Right lobe of liver (tissue), 6 donors: ENCODE results near the gene PKP4. TPM values are rescaled to one million over a fixed set of nuclear protein-coding genes. Genes with fewer than 3 reads are reported as not detected.

ENCODE experiments used
- ATAC-seq, 4 donors: fragments of 200-7000 bp; cut with Tn5 transposase; one replicate each; pipeline ENCODE4 v1.9.1; 2020; ENCODE audit warnings: mild to moderate bottlenecking in 4 of 4, moderate library complexity in 4 of 4
- DNase-seq, 3 donors: peaks; one replicate each; pipeline ENCODE4 v3.0.0-alpha.2; 2020
- H3K27ac ChIP-seq, 3 donors: fragments of 200-600 bp; one replicate each; pipeline ENCODE4 v1.8.0; 2022
- H3K27me3 ChIP-seq, 2 donors: fragments of 200-600 bp; one replicate each; pipeline ENCODE4 v1.8.0; 2022
- H3K36me3 ChIP-seq, 4 donors: fragments of 200-600 bp; sonication (generic) in 1 of 4; one replicate each; pipeline versions ENCODE4 v1.5.1 to v1.8.0; 2017 to 2022; ENCODE audit warnings: control low read depth in 1 of 4
- H3K4me1 ChIP-seq, 4 donors: fragments of 200-600 bp; sonication (generic) in 1 of 4; one replicate each; pipeline versions ENCODE4 v1.5.1 to v1.8.0; 2017 to 2022; ENCODE audit warnings: control low read depth in 1 of 4
- H3K4me3 ChIP-seq, 3 donors: fragments of 200-600 bp; one replicate each; pipeline ENCODE4 v1.8.0; 2022
- H3K9me3 ChIP-seq, 4 donors: fragments of 200-600 bp; sonication (generic) in 1 of 4; one replicate each; pipeline versions ENCODE4 v1.5.1 to v1.8.0; 2017 to 2022; ENCODE audit warnings: control low read depth in 1 of 4
- POLR2A ChIP-seq: fragments of 450-650 bp; IDR thresholded peaks from one replicate; pipeline ENCODE4 v1.6.1; 2017; ENCODE audit warnings: antibody characterized with exemption, mild to moderate bottlenecking
- WGBS: methylation state at CpG from one replicate; pipeline ENCODE4 v1.1.6; 2018; ENCODE audit warnings: low coverage, low lambda C conversion rate; ENCODE audit not compliant: insufficient coverage; ENCODE audit errors: missing lambda C conversion rate; 5-methylcytosine and 5-hydroxymethylcytosine counted together
- intact Hi-C, 2 donors: fragments of 100-400 bp; cut with DNase I; formaldehyde crosslinking; loops; one replicate each; pipeline versions ENCODE4 v1.11.2 to v1.14.1; 2022
- total RNA-seq, 6 experiments: library from RNA; depleted of rRNA in 2 of 6; stranded (reverse); fragments of >200 nt in 2 of 6; fragmentation: NEBNext Ultra II Directional in 3 of 6; extraction: Animal tissue kit (Norgen Biotek cat#: 25700) in 3 of 6; gene quantifications; one replicate each; pipeline versions ENCODE4 v1.1.0 to v1.2.4, GENCODE V29; 2016 to 2023
- TF ChIP-seq, protein P1 (sequence below), 4 donors: fragments of 200-600 bp in 3 of 4; fragments of 450-650 bp in 1 of 4; IDR thresholded peaks; one replicate each; pipeline versions ENCODE4 v1.5.1 to v1.8.0; 2016 to 2022; ENCODE audit warnings: antibody characterized with exemption in 4 of 4, mild to moderate bottlenecking in 2 of 4
- donor health status: DM: no; HTN: yes; CAD: no.
- donor health status: DM: no; HTN: no; CAD: no.
- donor health status: DM: no; HTN: no; CAD: no.
- donor health status: DM: no; HTN: yes; CAD: no.
- donor health status: DM: no; HTN: yes; CAD: no.

Gene PKP4
- total RNA-seq, 6 experiments from 2014 or later, result 27.2 to 41.6 (median 33.2) TPM

DNA sequence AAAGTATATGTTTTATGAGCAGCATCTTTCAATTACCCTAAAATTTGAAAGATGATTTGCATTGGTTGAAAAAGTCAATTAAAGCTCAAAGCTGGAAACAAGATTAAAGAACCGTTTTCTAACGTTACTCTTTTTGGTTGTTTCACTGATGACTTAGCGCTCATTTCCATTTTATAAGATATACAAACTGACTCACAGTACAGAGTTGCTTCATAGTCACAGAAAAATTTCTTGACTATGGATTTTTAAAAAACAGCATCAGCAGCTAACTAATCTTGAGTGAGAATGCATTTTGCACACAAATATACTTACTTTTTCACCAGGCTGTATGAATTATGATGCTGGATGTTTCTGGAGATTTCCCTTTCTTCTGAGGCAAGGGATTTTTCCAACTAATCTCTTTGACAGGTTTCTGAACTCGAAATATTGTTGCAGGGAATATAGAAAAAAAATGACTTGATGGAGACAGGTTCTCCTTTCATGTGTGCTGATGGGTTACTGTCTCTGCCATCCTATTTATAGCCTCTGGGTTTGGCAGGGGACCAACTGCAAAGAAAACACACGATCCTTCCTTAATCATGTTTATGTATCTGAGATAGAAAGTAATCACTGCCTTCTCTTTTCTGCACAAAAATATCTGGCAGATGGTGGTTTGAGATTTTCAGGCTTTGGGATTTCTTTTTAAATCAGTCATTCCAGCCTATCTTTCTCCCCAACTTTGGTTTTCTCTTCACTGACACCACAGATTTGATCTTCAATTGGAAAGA, 209.0 kb downstream of the PKP4 start:
- ATAC-seq (no peak), DNase-seq (no peak)
- TF ChIP-seq POLR2A, result no peak
- TF ChIP-seq, protein P1, sequence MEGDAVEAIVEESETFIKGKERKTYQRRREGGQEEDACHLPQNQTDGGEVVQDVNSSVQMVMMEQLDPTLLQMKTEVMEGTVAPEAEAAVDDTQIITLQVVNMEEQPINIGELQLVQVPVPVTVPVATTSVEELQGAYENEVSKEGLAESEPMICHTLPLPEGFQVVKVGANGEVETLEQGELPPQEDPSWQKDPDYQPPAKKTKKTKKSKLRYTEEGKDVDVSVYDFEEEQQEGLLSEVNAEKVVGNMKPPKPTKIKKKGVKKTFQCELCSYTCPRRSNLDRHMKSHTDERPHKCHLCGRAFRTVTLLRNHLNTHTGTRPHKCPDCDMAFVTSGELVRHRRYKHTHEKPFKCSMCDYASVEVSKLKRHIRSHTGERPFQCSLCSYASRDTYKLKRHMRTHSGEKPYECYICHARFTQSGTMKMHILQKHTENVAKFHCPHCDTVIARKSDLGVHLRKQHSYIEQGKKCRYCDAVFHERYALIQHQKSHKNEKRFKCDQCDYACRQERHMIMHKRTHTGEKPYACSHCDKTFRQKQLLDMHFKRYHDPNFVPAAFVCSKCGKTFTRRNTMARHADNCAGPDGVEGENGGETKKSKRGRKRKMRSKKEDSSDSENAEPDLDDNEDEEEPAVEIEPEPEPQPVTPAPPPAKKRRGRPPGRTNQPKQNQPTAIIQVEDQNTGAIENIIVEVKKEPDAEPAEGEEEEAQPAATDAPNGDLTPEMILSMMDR (IDR thresholded peaks at IDR 0.05), result no peak
- Histone ChIP-seq H3K4me1 (peaks cover 0 to 8% (median 0%) of the 10 kb centered on the region in 4 donors), H3K36me3 (peaks cover 0 to 30% (median 9%) of the 10 kb centered on the region in 4 donors), H3K4me3 (no peak overlapping the region), H3K27me3 (no peaks in the 10 kb centered on the region), H3K27ac (no peak overlapping the region), H3K9me3 (no peaks in the 10 kb centered on the region)
- intact Hi-C loops, result no loop called here
- 71% methylated on average over 5 of the region's 5 CpGs for WGBS

DNA sequence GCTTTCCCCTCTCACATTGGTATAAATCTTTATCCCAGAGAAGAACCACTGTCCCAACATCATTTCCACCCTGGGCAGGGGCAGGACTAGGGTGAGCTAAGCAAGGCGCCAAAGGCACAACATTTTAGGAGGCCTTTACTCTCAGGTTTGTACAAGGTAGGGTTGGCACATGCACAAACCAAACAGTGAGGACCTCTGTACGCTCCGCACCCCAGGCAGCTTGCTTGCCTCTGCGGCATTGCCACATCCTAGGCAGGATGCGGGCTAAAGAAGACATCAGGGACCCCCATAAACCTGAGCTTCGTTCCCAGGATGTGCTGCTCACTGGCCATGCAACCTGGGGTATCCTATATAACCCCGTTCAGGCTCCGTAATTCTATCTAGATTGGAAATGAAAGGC, 210.2 kb downstream of the PKP4 start:
- intact Hi-C loops, result no loop called here
- DNase-seq (no peak), ATAC-seq (peak; percentile 19 to 42 (median 28))
- WGBS, result 93% methylated on average over 3 of the region's 8 CpGs
- peaks cover 0 to 8% (median 0%) of the 10 kb centered on the region in 4 donors for H3K4me1 ChIP-seq
- no peaks in the 10 kb centered on the region for H3K27me3 ChIP-seq
- H3K9me3 ChIP-seq, result no peaks in the 10 kb centered on the region
- H3K4me3 ChIP-seq, result no peak overlapping the region
- no peak overlapping the region for H3K27ac ChIP-seq
- H3K36me3 ChIP-seq, result peaks cover 0 to 30% (median 9%) of the 10 kb centered on the region in 4 donors
- no peak for TF ChIP-seq POLR2A
- TF ChIP-seq, protein P1 (IDR thresholded peaks at IDR 0.05), result no peak

DNA sequence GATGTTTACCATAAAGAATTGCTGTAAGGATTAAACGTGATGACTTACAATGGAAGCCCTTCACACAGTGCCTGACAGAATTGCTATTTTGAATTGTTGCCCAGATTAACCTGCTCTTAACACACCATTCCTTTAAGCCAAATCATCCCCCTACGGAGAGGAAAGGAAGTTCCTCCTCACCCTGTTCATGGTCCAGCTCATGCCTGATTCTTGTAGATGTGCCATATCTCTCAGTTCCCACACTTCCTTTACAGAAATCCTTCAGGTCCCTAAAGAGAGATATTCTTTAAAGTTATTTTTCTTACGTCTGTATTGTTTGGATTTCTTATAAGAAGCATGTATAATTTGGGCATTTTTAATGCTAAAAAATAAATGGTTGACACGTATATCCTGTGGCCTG, 210.8 kb downstream of the PKP4 start:
- intact Hi-C loops, result no loop called here
- H3K27me3 ChIP-seq, result no peaks in the 10 kb centered on the region
- H3K4me3 ChIP-seq, result no peak overlapping the region
- peak overlapping the region in 1 of 3 donors; percentile 16 for H3K27ac ChIP-seq
- no peaks in the 10 kb centered on the region for H3K9me3 ChIP-seq
- DNase-seq (no peak), ATAC-seq (peak in 3 of 4 donors; percentile 6 to 57 (median 49))
- 50% methylated on average over 4 of the region's 4 CpGs for WGBS
- H3K4me1 ChIP-seq, result peaks cover 0 to 8% (median 0%) of the 10 kb centered on the region in 4 donors
- TF ChIP-seq POLR2A, result no peak
- TF ChIP-seq, protein P1 (IDR thresholded peaks at IDR 0.05), result no peak
- peaks cover 0 to 27% (median 9%) of the 10 kb centered on the region in 4 donors for H3K36me3 ChIP-seq

DNA sequence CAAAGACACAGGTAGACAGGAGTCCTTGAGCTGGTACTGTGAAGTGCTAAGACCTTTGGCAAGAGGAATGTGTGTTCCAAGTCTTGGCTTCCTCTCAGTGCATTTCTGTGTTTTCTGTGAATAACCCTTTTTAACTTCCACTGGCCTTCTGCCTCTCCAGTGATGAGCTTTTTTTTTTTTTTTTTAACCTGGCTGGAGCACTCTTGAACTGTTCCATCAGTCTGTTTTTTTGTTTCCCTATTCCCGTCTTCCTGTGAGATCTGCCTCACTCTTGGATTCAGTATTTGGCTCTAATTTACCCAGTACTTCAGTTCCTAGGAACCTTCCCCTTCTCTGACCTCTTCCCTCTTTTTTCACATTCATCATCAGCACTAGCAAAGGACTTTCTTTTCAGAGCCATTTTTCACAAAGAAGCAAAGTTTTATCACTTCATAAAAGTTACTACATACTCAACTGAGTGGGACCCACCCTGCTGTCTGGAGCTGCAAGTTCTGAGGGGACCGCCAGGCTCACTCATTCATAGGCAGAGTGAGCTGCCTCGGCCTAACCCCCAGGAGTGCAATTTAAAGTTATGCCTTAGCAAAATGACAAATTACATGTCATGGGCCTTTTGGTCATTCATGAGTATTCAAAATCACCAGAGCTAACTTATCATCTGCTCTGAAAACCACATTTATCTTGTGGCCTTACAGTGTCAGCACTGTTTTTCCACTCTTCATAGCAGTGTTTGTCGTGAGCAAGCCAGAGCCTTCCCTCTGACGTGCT, 211.4 kb downstream of the PKP4 start:
- 71% methylated on average over 5 of the region's 5 CpGs for WGBS
- H3K9me3 ChIP-seq, result no peaks in the 10 kb centered on the region
- ATAC-seq (peak in 1 of 4 donors; percentile 14), DNase-seq (no peak)
- H3K27ac ChIP-seq, result peak overlapping the region in 1 of 3 donors; percentile 16
- H3K36me3 ChIP-seq, result peaks cover 0 to 21% (median 6%) of the 10 kb centered on the region in 4 donors
- no peaks in the 10 kb centered on the region for H3K27me3 ChIP-seq
- intact Hi-C loops, result no loop called here
- H3K4me1 ChIP-seq, result peaks cover 0 to 8% (median 0%) of the 10 kb centered on the region in 4 donors
- no peak overlapping the region for H3K4me3 ChIP-seq
- no peak for TF ChIP-seq POLR2A
- TF ChIP-seq, protein P1 (IDR thresholded peaks at IDR 0.05), result no peak
